GM12878 (cell line): ENCODE measurements around the gene DAAM2. TPM values are rescaled to one million over a fixed set of nuclear protein-coding genes. Genes with fewer than 3 reads are reported as not detected.

Experiments used
- ATAC-seq: fragments of 200-7000 bp; cut with Tn5 transposase; 3 replicates; pipeline ENCODE4 v1.9.1; 2020; ENCODE audit warnings: mild to moderate bottlenecking, moderate library complexity
- BruUV-seq: library from RNA; stranded (reverse); fragments of 400-500 nt; replicated peaks from 2 replicates; lab custom pipeline; 2021; lab: Mats Ljungman, UMichigan
- CTCF ChIA-PET: fragments of 300-600 bp; sonication (Branson Sonifier 250); formaldehyde crosslinking; extraction: SDS; loops from one replicate; lab custom pipeline; 2021; ENCODE audit warnings: inconsistent platforms; lab: Yijun Ruan, JAX
- POLR2A ChIA-PET: fragments of 350-600 bp; formaldehyde crosslinking; extraction: SDS; loops from one replicate; lab custom pipeline; 2021; ENCODE audit warnings: inconsistent platforms; lab: Charles Lee
- RAD21 ChIA-PET: fragments of 300-600 bp; sonication (Branson Sonifier 250); formaldehyde crosslinking; loops from one replicate; lab custom pipeline; 2023; ENCODE audit warnings: antibody characterized with exemption; ENCODE audit not compliant: unreplicated experiment; lab: Charles Lee
- SMC1A ChIA-PET: fragments of 300-600 bp; sonication (Branson Sonifier 250); formaldehyde crosslinking; loops from one replicate; lab custom pipeline; 2023; ENCODE audit not compliant: unreplicated experiment, uncharacterized antibody; lab: Charles Lee
- DNase-seq: peaks from one replicate; pipeline ENCODE4 v3.0.0-alpha.2; 2011; ENCODE audit warnings: low read depth, low spot score
- FAIRE-seq: peaks from 3 replicates; lab custom pipeline; 2011; peaks lifted over from hg19 to GRCh38; lab: Jason Lieb, UNC
- H2AFZ ChIP-seq: 2 replicates; pipeline ENCODE4 v1.6.0; 2011; ENCODE audit warnings: low read depth, low read length, control low read depth; ENCODE audit not compliant: control insufficient read depth
- H3K27ac ChIP-seq: 2 replicates; pipeline ENCODE4 v1.5.1; 2011; ENCODE audit warnings: control low read depth; ENCODE audit not compliant: control insufficient read depth, insufficient read depth
- H3K27me3 ChIP-seq, 2 experiments: replicated peaks in 1 of 2; 2 replicates each; pipeline versions ENCODE4 v1.6.0 to v1.6.1; 2011; ENCODE audit warnings: low read length in 1 of 2; ENCODE audit not compliant: control insufficient read depth in 2 of 2, insufficient read depth in 2 of 2
- H3K36me3 ChIP-seq, 2 experiments: 2 replicates each; pipeline ENCODE4 v1.5.1; 2011; ENCODE audit warnings: low read length in 1 of 2; ENCODE audit not compliant: control insufficient read depth in 2 of 2, insufficient read depth in 2 of 2
- H3K4me1 ChIP-seq: 2 replicates; pipeline ENCODE4 v1.6.1; 2011; ENCODE audit warnings: mild to moderate bottlenecking, low read length, moderate library complexity, mixed read lengths; ENCODE audit not compliant: control insufficient read depth, insufficient read depth
- H3K4me2 ChIP-seq: 2 replicates; pipeline ENCODE4 v1.6.0; 2011; ENCODE audit warnings: control low read depth; ENCODE audit not compliant: control insufficient read depth, insufficient read depth
- H3K4me3 ChIP-seq: fragments of 200-600 bp; sonication (generic); 2 replicates; pipeline ENCODE4 v1.5.1; 2016
- H3K79me2 ChIP-seq: 2 replicates; pipeline ENCODE4 v1.6.0; 2011; ENCODE audit warnings: low read length; ENCODE audit not compliant: control insufficient read depth, insufficient read depth
- H3K9ac ChIP-seq: 2 replicates; pipeline ENCODE4 v1.8.0; 2011; ENCODE audit warnings: low read length, control low read depth, mixed read lengths; ENCODE audit not compliant: control insufficient read depth, insufficient read depth
- H3K9me3 ChIP-seq: replicated peaks from 3 replicates; pipeline ENCODE4 v1.5.1; 2011; ENCODE audit warnings: mild to moderate bottlenecking, low read length; ENCODE audit not compliant: control insufficient read depth, insufficient read depth
- H4K20me1 ChIP-seq: 2 replicates; pipeline ENCODE4 v1.6.0; 2011; ENCODE audit not compliant: control insufficient read depth, insufficient read depth
- ASH2L ChIP-seq: fragments of 300-600, 200-600 bp; sonication (generic); IDR thresholded peaks from 2 replicates; pipeline ENCODE4 v1.6.1; 2017; ENCODE audit warnings: low read depth, mild to moderate bottlenecking, borderline replicate concordance
- FOS ChIP-seq: IDR thresholded peaks from 3 replicates; pipeline ENCODE4 v1.6.1; 2011; ENCODE audit warnings: borderline replicate concordance; ENCODE audit not compliant: insufficient read length; ENCODE audit errors: extremely low read depth
- HDAC6 ChIP-seq: fragments of 200-600 bp; sonication (generic); IDR thresholded peaks from one replicate; pipeline ENCODE4 v1.8.0; 2017; ENCODE audit warnings: antibody characterized with exemption; ENCODE audit not compliant: unreplicated experiment
- SIN3A ChIP-seq: IDR thresholded peaks from 2 replicates; pipeline ENCODE4 v1.6.1; 2012; ENCODE audit warnings: low read depth, low read length, improper control_type of control experiment
- SIX5 ChIP-seq: IDR thresholded peaks from 2 replicates; pipeline ENCODE4 v1.6.1; 2011; ENCODE audit warnings: mild to moderate bottlenecking, low read depth, low read length, moderate library complexity; ENCODE audit not compliant: severe bottlenecking
- SMAD5 ChIP-seq: IDR thresholded peaks from 2 replicates; pipeline ENCODE4 v1.6.1; 2016; ENCODE audit warnings: antibody characterized with exemption, low read depth
- STAT1 ChIP-seq: fragments of 450-650 bp; conservative IDR thresholded peaks from 2 replicates; pipeline ENCODE4 v1.6.1; 2014; ENCODE audit warnings: antibody characterized with exemption, mild to moderate bottlenecking
- TAF1 ChIP-seq: IDR thresholded peaks from 2 replicates; pipeline ENCODE4 v1.6.1; 2011; ENCODE audit warnings: mild to moderate bottlenecking, low read depth, low read length, borderline replicate concordance
- TBL1XR1 ChIP-seq: IDR thresholded peaks from 2 replicates; pipeline ENCODE4 v1.6.1; 2012; ENCODE audit warnings: low read depth, low read length, improper control_type of control experiment
- ZZZ3 ChIP-seq: IDR thresholded peaks from 2 replicates; pipeline ENCODE4 v1.6.1; 2011; ENCODE audit warnings: low read depth; ENCODE audit not compliant: control insufficient read depth, insufficient read length
- WGBS: methylation state at CpG from one replicate; pipeline ENCODE4 v1.1.6; 2016; ENCODE audit warnings: low lambda C conversion rate; ENCODE audit not compliant: insufficient replicate concordance, insufficient coverage; ENCODE audit errors: missing lambda C conversion rate; 5-methylcytosine and 5-hydroxymethylcytosine counted together
- in situ Hi-C: fragments of 300-500 bp; cut with MboI; formaldehyde crosslinking; loops from 9 replicates; pipeline ENCODE4 v1.14.3; 2018; ENCODE audit warnings: mixed read lengths
- intact Hi-C: fragments of 100-400 bp; cut with micrococcal nuclease; formaldehyde crosslinking; loops from one replicate; pipeline ENCODE4 v1.14.2; 2022; ENCODE audit not compliant: unreplicated experiment
- polyA plus RNA-seq, 11 experiments: library from polyadenylated mRNA; depleted of rRNA in 4 of 11; unstranded in 6 of 11; stranded (reverse) in 5 of 11; fragments of >200 nt; fragmentation: Nextera tagmentation in 4 of 11; fragmentation: Illumina TruSeq in 1 of 11; extraction: Ambion mirVana in 4 of 11; extraction: Trizol in 1 of 11; gene quantifications; 1 replicate in 1 of 11; 2 replicates in 10 of 11; pipeline versions ENCODE4 v1.2.1 to v1.2.3, GENCODE V29; 2011 to 2016; ENCODE audit warnings: inconsistent platforms in 2 of 11, missing spikeins in 2 of 11, low read depth in 1 of 11
- total RNA-seq, 4 experiments: library from RNA; depleted of rRNA in 3 of 4; stranded (reverse); fragments of >200 nt in 3 of 4; fragmentation: Illumina TruSeq in 1 of 4; extraction: Trizol in 1 of 4; gene quantifications; 2 replicates each; pipeline versions ENCODE4 v1.2.1 to v1.2.3, GENCODE V29; 2013 to 2021
- TF ChIP-seq, protein P1 (sequence below), 3 experiments: IDR thresholded peaks in 2 of 3; conservative IDR thresholded peaks in 1 of 3; 2 replicates each; pipeline ENCODE4 v1.5.1; 2011; ENCODE audit warnings: low read depth in 3 of 3, low read length in 3 of 3, mild to moderate bottlenecking in 3 of 3, control low read depth in 2 of 3, moderate library complexity in 2 of 3, inconsistent platforms in 1 of 3, mixed read lengths in 1 of 3; ENCODE audit not compliant: control insufficient read depth in 2 of 3, insufficient read depth in 1 of 3; ENCODE audit errors: extremely low read depth in 1 of 3
- TF ChIP-seq, protein P2 (sequence below): fragments of 450-650 bp; formaldehyde crosslinking; IDR thresholded peaks from 2 replicates; pipeline ENCODE4 v1.5.0; 2022; ENCODE audit warnings: mild to moderate bottlenecking, missing genetic modification characterization
- TF ChIP-seq, protein P3 (sequence below): fragments of 450-650 bp; IDR thresholded peaks from 2 replicates; pipeline ENCODE4 v1.6.1; 2017; ENCODE audit warnings: low read depth, mild to moderate bottlenecking, moderate library complexity
- TF ChIP-seq, protein P4 (sequence below): fragments of 450-650 bp; IDR thresholded peaks from 2 replicates; pipeline ENCODE4 v1.6.1; 2014; ENCODE audit warnings: mild to moderate bottlenecking

Gene DAAM2
- total and polyA plus RNA-seq, 10 of the 15 experiments (the other 5 are each of a cell fraction or from before 2014, with no cell fraction given) = 0.05 to 0.22 TPM; not detected in 8

DNA sequence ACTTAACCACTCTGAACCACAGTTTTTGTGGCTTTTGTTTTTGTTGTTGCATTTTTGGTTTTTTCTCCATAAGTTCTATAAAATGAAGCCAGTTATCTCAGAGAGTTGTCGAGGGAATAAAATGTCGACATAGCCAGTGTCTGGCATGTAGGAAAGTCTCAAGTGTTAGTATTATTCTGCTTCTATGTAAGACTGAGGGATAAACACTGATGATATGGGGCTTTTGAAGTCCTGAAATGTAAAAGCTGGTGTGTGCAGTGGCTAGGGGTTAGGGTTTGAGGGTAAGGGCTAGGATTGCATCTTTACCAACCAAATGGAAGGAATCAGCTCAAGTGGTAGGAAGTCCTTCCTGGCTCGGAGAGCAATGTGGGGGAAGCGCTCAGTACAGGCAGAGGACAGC lies 59.2 kb downstream of the DAAM2 start:
- WGBS = 63% methylated on average over 4 of the region's 4 CpGs

More for the DNA sequence above, 59.2 kb downstream of the DAAM2 start:
- Histone ChIP-seq H3K4me1 (no peaks in the 10 kb centered on the region), H3K79me2 (no peaks in the 10 kb centered on the region), H2AFZ (no peak overlapping the region), H3K36me3 (no peaks in the 10 kb centered on the region), H3K4me3 (no peak overlapping the region), H3K9ac (no peak overlapping the region), H3K4me2 (no peak overlapping the region), H3K27me3 (no peaks in the 10 kb centered on the region; a peak in 1 of 4 replicates), H3K9me3 (no peaks in the 10 kb centered on the region), H3K27ac (no peak overlapping the region), H4K20me1 (no peaks in the 10 kb centered on the region)
- ChIA-PET SMC1A (interaction anchor here (1.3 to 6.5 kb wide), 7 partner anchors 9 to 488 kb away, joined by 3 to 38 read pairs (median 4); no protein-coding TSS in a partner anchor), POLR2A (no interaction called here), RAD21 (interaction anchor here (0.9 to 1.4 kb wide), 3 partner anchors 15 to 187 kb away, joined by 3 read pairs; no protein-coding TSS in a partner anchor), CTCF (interaction anchor here (1.1 to 9.0 kb wide), 3 partner anchors 13 to 489 kb away, joined by 3 to 135 read pairs (median 5); no protein-coding TSS in a partner anchor)
- in situ Hi-C loops (no loop called here), intact Hi-C loops (no loop called here)
- no peak for ATAC-seq
- DNase-seq = no peak
- BruUV-seq = no TSS peak
- FAIRE-seq = no peak
- no peak for TF ChIP-seq FOS
- TF ChIP-seq SIX5 = no peak
- TF ChIP-seq STAT1 = no peak
- TF ChIP-seq HDAC6 = no peak
- no peak for TF ChIP-seq TAF1
- TF ChIP-seq, protein P1, sequence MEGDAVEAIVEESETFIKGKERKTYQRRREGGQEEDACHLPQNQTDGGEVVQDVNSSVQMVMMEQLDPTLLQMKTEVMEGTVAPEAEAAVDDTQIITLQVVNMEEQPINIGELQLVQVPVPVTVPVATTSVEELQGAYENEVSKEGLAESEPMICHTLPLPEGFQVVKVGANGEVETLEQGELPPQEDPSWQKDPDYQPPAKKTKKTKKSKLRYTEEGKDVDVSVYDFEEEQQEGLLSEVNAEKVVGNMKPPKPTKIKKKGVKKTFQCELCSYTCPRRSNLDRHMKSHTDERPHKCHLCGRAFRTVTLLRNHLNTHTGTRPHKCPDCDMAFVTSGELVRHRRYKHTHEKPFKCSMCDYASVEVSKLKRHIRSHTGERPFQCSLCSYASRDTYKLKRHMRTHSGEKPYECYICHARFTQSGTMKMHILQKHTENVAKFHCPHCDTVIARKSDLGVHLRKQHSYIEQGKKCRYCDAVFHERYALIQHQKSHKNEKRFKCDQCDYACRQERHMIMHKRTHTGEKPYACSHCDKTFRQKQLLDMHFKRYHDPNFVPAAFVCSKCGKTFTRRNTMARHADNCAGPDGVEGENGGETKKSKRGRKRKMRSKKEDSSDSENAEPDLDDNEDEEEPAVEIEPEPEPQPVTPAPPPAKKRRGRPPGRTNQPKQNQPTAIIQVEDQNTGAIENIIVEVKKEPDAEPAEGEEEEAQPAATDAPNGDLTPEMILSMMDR (IDR thresholded peaks at IDR 0.05 in 2 of 3, conservative IDR thresholded peaks at IDR 0.05 in 1 of 3; ENCODE audit: control insufficient read depth in 2 of 3, extremely low read depth in 1 of 3, insufficient read depth in 1 of 3, low read depth in 3 of 3, low read length in 3 of 3) = no peak
- TF ChIP-seq, protein P2, sequence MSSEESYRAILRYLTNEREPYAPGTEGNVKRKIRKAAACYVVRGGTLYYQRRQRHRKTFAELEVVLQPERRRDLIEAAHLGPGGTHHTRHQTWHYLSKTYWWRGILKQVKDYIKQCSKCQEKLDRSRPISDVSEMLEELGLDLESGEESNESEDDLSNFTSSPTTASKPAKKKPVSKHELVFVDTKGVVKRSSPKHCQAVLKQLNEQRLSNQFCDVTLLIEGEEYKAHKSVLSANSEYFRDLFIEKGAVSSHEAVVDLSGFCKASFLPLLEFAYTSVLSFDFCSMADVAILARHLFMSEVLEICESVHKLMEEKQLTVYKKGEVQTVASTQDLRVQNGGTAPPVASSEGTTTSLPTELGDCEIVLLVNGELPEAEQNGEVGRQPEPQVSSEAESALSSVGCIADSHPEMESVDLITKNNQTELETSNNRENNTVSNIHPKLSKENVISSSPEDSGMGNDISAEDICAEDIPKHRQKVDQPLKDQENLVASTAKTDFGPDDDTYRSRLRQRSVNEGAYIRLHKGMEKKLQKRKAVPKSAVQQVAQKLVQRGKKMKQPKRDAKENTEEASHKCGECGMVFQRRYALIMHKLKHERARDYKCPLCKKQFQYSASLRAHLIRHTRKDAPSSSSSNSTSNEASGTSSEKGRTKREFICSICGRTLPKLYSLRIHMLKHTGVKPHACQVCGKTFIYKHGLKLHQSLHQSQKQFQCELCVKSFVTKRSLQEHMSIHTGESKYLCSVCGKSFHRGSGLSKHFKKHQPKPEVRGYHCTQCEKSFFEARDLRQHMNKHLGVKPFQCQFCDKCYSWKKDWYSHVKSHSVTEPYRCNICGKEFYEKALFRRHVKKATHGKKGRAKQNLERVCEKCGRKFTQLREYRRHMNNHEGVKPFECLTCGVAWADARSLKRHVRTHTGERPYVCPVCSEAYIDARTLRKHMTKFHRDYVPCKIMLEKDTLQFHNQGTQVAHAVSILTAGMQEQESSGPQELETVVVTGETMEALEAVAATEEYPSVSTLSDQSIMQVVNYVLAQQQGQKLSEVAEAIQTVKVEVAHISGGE (CRISPR knock-in tag) = no peak
- TF ChIP-seq TBL1XR1 = no peak
- TF ChIP-seq, protein P3, sequence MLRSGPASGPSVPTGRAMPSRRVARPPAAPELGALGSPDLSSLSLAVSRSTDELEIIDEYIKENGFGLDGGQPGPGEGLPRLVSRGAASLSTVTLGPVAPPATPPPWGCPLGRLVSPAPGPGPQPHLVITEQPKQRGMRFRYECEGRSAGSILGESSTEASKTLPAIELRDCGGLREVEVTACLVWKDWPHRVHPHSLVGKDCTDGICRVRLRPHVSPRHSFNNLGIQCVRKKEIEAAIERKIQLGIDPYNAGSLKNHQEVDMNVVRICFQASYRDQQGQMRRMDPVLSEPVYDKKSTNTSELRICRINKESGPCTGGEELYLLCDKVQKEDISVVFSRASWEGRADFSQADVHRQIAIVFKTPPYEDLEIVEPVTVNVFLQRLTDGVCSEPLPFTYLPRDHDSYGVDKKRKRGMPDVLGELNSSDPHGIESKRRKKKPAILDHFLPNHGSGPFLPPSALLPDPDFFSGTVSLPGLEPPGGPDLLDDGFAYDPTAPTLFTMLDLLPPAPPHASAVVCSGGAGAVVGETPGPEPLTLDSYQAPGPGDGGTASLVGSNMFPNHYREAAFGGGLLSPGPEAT = no peak
- TF ChIP-seq, protein P4, sequence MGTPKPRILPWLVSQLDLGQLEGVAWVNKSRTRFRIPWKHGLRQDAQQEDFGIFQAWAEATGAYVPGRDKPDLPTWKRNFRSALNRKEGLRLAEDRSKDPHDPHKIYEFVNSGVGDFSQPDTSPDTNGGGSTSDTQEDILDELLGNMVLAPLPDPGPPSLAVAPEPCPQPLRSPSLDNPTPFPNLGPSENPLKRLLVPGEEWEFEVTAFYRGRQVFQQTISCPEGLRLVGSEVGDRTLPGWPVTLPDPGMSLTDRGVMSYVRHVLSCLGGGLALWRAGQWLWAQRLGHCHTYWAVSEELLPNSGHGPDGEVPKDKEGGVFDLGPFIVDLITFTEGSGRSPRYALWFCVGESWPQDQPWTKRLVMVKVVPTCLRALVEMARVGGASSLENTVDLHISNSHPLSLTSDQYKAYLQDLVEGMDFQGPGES = no peak
- no peak for TF ChIP-seq SIN3A
- no peak for TF ChIP-seq ZZZ3
- no peak for TF ChIP-seq SMAD5
- no peak for TF ChIP-seq ASH2L
